Fibroblast of pulmonary artery (primary cell): Measurements from ENCODE around the gene AMTN.
A peak's percentile ranks its signal among the peaks of the same experiment; 100 is the strongest.

ENCODE experiments used
- DNase-seq: peaks from one replicate; pipeline ENCODE4 v3.0.0-alpha.2; 2010; ENCODE audit warnings: low read depth
- H3K4me3 ChIP-seq: replicated peaks from 2 replicates; pipeline ENCODE4 v1.5.1; 2011; ENCODE audit warnings: low read depth, mild to moderate bottlenecking, control low read depth, low read length, moderate library complexity
- CTCF ChIP-seq: IDR thresholded peaks from 2 replicates; pipeline ENCODE4 v1.5.1; 2011; ENCODE audit warnings: mild to moderate bottlenecking, control low read depth, low read length, inconsistent platforms; ENCODE audit errors: missing control alignments

Gene AMTN

GRCh38 chr4:70559211-70559830, 41.0 kb downstream of the AMTN start:
- TF ChIP-seq CTCF: peak; percentile 94
- peak; percentile 62 for DNase-seq
- H3K4me3 ChIP-seq: no peak overlapping the region

DNA sequence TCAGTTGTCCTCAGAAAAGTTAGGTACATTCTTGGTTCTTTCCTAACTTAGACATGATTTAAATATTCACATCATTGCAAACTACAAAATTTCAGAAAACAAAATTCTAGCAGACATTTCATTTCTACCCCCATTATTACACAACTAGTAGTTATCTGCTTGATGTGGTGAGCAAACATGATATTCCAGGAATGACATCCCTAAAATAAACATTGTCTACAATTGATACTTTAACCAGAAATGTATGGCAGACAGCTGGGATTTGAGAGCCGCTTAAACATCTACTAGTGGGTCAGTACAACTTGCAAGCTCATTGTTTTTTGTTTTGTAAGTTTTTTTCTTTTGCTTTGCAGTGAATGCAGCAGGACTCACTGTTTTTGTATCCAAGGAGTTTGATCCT, 41.6 kb downstream of the AMTN start:
- DNase-seq: peak; percentile 4
- no peak overlapping the region for H3K4me3 ChIP-seq
- no peak for TF ChIP-seq CTCF

DNA sequence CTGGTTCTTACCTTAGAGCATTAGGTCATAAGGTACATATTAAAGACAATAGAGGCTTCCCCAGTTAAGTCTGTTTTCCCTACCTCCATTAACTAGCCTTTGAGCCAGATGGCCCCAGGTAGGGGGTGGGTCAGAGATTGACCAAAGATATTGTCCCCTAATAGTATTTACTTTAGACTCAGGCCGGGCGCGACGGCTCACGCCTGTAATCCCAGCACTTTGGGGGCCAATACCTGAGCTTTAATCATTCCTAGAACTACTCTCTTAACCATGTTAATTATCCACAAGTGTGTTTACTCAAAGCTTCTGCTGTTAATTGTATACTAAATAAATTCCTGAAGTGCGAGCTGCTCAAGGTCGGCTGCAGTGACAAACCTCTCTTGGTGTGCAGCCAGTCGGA, 45.7 kb downstream of the AMTN start:
- no peak for DNase-seq

DNA sequence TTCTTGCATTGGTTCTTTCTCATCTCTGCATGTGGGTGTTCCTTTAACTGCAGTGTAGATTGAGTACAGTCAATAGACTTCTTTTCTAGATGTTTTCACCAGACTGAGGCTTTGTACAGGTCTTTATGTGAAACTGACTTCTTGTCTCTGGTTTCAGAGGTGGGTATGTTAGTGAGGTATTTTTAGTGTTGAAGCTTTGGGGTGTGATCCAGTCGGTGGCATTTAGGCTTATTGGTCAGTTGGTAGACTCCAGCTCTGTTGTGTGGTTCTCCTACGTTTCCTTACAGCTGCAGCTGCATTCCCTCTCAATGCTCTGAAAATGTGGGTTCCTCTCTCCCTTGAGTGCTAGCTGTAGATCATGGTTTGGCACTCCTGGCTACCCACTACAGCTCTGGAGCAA, 52.4 kb downstream of the AMTN start:
- no peak for TF ChIP-seq CTCF

More for the DNA sequence above, 45.7 kb downstream of the AMTN start:
- TF ChIP-seq CTCF: no peak
- no peak overlapping the region for H3K4me3 ChIP-seq

GRCh38 chr4:70571772-70572171, 53.4 kb downstream of the AMTN start:
- DNase-seq: no peak
- TF ChIP-seq CTCF: no peak

More for the DNA sequence above, 52.4 kb downstream of the AMTN start:
- DNase-seq: no peak
- H3K4me3 ChIP-seq: no peak overlapping the region

GRCh38 chr4:70575964-70576363, 57.6 kb downstream of the AMTN start:
- H3K4me3 ChIP-seq: no peak overlapping the region
- no peak for TF ChIP-seq CTCF
- no peak for DNase-seq

More at GRCh38 chr4:70571772-70572171, 53.4 kb downstream of the AMTN start:
- no peak overlapping the region for H3K4me3 ChIP-seq
